Mononuclear cell (primary cell): Measurements from ENCODE around the gene STAC2. TPM values are rescaled to one million over a fixed set of nuclear protein-coding genes. Genes with fewer than 3 reads are reported as not detected.
"Not testable (repeated sequence)": the region's sequence is repeated elsewhere in the genome, so short reads cannot be mapped to it uniquely, and the experiment has no call there.

Experiments
- H3K27me3 ChIP-seq: 2 replicates; pipeline ENCODE4 v1.6.0; 2011; ENCODE audit warnings: low read length, control low read depth; ENCODE audit not compliant: insufficient read depth
- H3K4me1 ChIP-seq: 2 replicates; pipeline ENCODE4 v1.5.1; 2011; ENCODE audit warnings: mild to moderate bottlenecking, low read length, control low read depth; ENCODE audit not compliant: insufficient read depth
- H3K4me3 ChIP-seq: 2 replicates; pipeline ENCODE4 v1.5.1; 2011; ENCODE audit warnings: mild to moderate bottlenecking, low read length, moderate library complexity
- H3K9me3 ChIP-seq: 2 replicates; pipeline ENCODE4 v1.5.1; 2011; ENCODE audit warnings: low read depth, mild to moderate bottlenecking, control low read depth, low read length
- total RNA-seq: library from RNA; depleted of rRNA; stranded (reverse); fragments of >200 nt; gene quantifications from one replicate; pipeline ENCODE4 v1.2.3, GENCODE V29; 2012

Gene STAC2
- total RNA-seq, 1 donor, result not detected

DNA sequence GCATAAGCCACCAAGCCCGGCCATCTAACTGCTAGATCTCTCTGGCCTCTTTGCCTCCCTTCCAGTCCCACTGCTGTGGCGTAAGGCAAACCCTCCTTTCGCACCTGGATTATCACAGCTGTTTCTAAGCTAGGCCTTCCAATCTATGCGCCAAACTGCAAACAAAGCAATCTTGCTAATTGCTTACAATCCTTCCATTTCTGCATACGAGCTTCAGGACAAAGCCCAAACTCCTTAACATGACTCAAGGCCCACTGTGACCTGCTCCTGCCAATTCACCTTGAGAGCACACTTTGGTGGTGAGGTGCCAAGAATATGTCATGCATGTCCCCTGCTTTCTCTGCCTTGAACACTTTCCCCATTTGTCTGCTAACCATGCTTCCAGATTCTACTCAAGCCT lies 53.8 kb downstream of the STAC2 start:
- no peaks in the 10 kb centered on the region for H3K9me3 ChIP-seq
- H3K4me1 ChIP-seq, result peaks cover 39% of the 10 kb centered on the region
- H3K27me3 ChIP-seq, result no peaks in the 10 kb centered on the region
- H3K4me3 ChIP-seq, result no peak overlapping the region

DNA sequence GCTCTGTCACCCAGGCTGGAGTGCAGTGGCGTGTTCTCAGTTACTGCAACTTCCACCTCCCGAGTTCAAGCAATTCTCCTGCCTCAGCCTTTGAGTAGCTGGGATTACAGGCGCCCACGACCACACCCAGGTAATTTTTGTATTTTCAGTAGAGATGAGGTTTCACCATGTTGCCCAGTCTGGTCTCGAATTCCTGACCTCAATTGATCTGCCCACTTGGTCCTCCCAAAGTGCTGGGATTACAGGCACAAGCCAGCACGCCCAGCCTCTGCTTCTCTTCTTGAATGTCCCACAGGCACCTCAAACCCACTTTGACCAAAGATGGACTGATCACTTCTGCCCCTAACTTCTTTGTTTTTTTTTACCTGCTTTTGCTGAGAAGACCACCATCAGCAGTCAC lies 55.2 kb downstream of the STAC2 start:
- H3K4me3 ChIP-seq, result no peak overlapping the region

DNA sequence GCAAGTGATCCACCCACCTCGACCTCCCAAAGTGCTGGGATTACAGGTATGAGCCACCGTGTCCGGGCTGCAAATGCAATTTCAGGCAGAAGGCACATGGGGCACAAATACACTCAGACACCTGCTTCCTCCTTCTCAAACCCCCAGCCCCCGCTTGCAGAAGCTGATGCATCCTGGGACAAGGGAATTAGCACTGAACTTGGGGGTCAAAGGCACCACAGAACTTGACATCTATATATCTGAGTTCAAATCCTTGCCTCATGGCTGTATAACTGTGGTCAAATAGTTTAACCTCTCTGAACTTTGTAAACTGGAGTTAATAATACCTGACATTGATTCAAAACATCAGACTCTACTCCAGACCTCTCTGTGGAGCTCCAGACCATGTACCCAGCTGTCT lies 55.6 kb downstream of the STAC2 start:
- Histone ChIP-seq H3K4me1 (peaks cover 48% of the 10 kb centered on the region), H3K27me3 (no peaks in the 10 kb centered on the region)

More for the DNA sequence above, 55.2 kb downstream of the STAC2 start:
- no peaks in the 10 kb centered on the region for H3K9me3 ChIP-seq
- H3K4me1 ChIP-seq, result peaks cover 48% of the 10 kb centered on the region
- H3K27me3 ChIP-seq, result no peaks in the 10 kb centered on the region

DNA sequence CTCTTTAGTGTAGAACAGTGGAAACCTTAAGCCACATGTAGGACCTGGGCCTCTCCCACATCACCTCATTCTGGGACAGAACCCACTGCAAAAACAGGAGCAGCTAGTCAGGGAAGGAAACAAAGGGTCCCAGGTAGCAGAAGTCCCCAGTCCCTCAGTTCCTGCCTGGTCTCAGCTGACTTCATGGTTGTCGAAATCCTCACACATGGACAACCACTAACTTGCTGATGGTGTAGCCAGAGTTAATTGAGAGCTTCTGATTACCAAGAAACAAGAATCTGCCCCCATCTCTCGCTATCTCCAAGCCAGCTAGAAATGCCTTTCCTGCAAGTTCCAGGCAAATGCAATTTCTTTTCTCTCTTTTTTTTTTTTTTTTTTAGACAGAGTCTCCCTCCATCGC lies 56.2 kb downstream of the STAC2 start:
- no peaks in the 10 kb centered on the region for H3K9me3 ChIP-seq
- H3K4me3 ChIP-seq, result no peak overlapping the region
- peaks cover 52% of the 10 kb centered on the region for H3K4me1 ChIP-seq
- no peaks in the 10 kb centered on the region for H3K27me3 ChIP-seq

More for the DNA sequence above, 55.6 kb downstream of the STAC2 start:
- Histone ChIP-seq H3K4me3 (no peak overlapping the region), H3K9me3 (no peaks in the 10 kb centered on the region)

DNA sequence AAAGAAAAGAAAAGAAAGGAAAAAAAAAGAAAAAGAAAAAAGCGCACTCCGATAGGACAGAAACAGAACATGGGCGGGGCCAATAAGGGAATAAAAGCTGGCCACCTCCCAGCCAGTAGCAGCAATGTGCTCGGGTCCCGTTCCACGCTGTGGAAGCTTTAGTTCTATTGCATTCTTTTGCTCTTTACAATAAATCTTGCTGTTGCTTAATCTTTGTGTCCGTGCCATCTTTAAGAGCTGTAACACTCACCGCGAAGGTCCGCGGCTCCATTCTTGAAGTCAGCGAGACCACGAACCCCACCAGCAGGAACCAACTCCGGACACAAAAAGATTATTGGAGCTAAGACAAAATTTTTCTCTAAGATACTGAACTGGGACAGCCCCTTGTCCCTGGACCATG lies 56.6 kb downstream of the STAC2 start:
- Histone ChIP-seq H3K4me1 (peaks cover 54% of the 10 kb centered on the region), H3K27me3 (no peaks in the 10 kb centered on the region), H3K9me3 (no peaks in the 10 kb centered on the region)

DNA sequence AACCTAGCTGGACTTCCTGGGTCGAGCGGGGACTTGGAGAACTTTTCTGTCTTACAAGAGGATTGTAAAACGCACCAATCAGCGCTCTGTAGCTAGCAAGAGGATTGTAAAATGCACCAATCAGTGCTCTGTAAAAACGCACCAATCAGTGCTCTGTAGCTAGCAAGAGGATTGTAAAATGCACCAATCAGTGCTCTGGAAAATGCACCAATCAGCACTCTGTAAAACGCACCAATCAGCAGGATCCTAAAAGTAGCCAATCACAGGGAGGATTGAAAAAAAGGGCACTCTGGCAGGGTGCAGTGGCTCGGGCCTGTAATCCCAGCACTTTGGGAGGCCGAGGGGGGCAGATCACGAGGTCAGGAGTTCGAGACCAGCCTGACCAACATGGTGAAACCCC lies 57.2 kb downstream of the STAC2 start:
- H3K9me3 ChIP-seq, H3K27me3 ChIP-seq, H3K4me3 ChIP-seq: not testable (repeated sequence)
- H3K4me1 ChIP-seq, result peaks cover 54% of the 10 kb centered on the region

More for the DNA sequence above, 56.6 kb downstream of the STAC2 start:
- H3K4me3 ChIP-seq, result no peak overlapping the region

DNA sequence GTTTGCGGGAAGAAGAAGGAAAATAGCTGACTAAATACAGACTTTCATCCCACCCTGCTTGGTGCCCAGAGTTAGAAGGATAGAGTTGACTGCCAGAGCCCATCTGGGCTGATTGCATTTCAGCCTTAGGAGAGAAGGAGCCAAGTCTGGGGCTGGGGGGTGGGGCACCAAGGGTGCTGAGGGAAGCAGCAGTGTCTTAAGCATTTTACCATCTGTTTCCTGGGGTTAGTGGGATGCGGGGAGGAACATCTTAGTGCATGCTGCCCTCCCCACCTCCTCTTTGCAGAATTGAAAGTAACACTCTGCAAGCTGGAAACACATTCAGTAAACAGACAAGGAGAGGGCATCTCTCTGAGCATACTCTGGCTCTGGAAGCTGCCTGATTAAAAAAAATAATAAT lies 58.3 kb downstream of the STAC2 start:
- Histone ChIP-seq H3K27me3 (no peaks in the 10 kb centered on the region), H3K4me3 (no peak overlapping the region), H3K9me3 (no peaks in the 10 kb centered on the region), H3K4me1 (peaks cover 54% of the 10 kb centered on the region)

DNA sequence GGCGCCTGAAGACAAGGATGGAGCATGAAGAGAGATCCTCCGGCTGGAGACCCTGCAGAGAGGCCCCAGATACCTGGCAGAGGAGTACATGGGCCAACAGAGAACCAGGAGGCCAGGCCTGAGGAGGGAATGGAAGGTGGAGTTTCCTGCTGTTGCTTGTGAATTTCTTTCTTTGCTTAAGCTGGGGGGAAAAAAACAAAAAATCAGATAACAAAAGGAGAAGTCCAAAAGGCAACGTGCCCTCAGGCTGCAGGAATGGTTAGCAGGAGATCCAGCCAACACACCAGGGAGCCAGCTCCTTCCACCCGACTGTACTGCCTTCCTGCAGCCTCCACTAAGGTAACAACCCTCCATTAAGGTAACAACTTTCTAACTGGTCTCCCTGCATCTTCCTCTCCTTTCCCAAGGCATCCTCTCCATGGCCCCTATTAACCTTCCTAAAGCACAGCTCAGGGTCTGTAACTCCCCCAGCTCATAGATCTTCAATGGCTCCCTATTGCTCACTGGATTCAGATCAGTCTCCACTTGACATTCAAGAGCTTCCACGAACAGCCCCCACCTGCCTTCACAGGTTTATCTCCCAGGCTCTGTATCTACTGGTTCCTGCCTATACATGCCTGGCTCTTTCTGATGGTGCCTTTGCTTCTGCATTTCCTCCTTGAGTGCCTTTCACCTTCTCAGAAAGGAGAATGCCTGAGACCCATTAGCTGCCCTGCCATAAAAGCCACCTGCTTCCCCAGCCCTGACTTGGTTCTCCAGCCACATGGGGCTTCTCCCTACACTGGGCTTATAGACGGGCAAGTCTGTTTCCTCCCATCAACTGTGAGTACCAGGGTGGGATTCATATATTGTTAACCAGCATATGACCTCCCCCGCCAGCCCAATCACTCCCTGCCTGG lies 59.1 kb downstream of the STAC2 start:
- Histone ChIP-seq H3K9me3 (no peaks in the 10 kb centered on the region), H3K4me3 (no peak overlapping the region), H3K27me3 (no peaks in the 10 kb centered on the region), H3K4me1 (peaks cover 54% of the 10 kb centered on the region)

DNA sequence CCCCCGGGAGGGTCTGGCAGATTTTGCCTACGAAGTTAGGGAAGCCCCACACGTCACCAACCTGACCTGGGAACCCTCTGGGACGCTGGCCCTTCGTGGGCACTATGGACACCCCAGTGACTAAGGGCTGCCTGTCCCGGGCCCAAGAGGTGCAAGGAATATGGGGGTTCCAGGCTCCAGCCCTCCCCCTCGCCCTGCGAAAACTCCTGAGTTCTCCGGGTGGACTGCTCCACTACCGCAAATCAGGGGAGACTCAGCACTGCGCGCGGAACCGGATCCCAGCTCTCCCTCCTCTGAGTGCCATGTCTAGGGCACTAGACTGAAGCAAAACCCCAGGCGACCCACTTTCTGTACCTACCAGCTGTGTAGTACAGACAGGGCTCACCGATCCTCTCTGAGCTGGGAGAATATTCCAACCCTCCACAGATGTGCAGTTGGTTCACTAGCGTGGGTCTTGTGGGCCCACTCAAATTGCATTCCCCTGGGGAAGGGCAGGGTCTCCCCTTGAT lies 59.9 kb downstream of the STAC2 start, which contains the start of gene ARL5C:
ARL5C (minus strand) TSS at position 321 of the 509 bp plus-strand sequence. CDS start 401 bp downstream, outside the sequence.
- Histone ChIP-seq H3K27me3 (no peaks in the 10 kb centered on the region), H3K4me1 (peaks cover 62% of the 10 kb centered on the region), H3K4me3 (peak within 1 kb of the TSS; percentile 52), H3K9me3 (no peaks in the 10 kb centered on the region)

DNA sequence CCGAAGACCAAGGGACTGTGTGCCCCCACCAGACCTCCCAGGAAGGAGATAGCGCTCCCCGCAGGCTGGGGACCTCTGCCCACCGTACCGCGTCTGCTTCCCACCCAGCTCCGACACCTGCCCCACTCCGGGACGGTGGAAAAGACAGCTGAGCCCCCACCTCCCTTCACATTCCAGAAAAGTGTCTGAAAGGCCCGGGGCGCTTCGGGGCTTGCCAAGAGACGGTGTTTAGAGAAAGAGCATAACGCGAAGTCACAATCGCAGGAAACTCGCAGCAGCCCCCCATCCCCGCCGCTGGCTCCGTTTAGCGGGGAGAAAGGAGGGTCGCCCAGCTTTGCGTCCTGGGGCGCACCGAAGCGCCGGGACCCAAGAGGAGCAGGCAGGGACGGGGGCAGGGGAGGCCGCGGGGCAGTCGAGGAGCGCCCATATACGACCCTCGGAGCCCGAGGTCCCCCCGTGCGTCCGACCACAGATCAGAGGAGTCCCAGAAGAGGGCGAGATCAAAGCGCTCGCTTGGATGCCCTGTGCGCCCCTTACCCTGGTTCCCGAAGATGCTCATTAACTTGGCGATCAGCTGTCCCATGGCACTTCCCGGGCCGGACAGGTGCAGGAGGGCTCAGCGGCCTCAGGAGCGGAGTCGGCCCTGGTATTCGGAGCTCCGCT lies 60.4 kb downstream of the STAC2 start:
- peaks cover 65% of the 10 kb centered on the region for H3K4me1 ChIP-seq
- H3K9me3 ChIP-seq, result no peaks in the 10 kb centered on the region
- H3K27me3 ChIP-seq, result no peaks in the 10 kb centered on the region
- peak overlapping the region; percentile 52 for H3K4me3 ChIP-seq

DNA sequence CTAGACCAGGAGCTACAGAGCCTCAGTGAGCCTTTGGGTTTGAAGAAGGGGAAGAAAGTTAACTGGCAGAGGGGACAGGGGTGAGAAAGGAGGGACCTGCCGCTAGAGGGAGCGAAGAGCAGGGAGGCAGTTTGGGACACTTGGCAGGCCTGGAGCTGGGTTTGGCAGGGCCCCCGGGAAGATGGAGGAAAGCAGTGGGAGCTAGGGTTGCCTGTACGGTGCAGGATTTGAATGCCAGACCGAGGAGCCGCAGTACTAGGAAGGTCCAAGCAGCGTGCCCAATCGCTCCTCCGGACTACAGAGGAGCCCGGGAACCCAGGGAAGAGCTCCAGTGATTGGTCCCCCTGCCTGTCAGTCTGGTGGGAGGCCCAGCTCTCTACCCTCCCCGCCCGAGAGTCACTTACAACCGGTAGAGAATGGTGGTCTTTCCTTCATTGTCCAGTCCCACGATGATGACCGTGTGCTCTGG lies 61.0 kb downstream of the STAC2 start:
- no peaks in the 10 kb centered on the region for H3K27me3 ChIP-seq
- peaks cover 59% of the 10 kb centered on the region for H3K4me1 ChIP-seq
- H3K4me3 ChIP-seq, result peak overlapping the region; percentile 52
- no peaks in the 10 kb centered on the region for H3K9me3 ChIP-seq

DNA sequence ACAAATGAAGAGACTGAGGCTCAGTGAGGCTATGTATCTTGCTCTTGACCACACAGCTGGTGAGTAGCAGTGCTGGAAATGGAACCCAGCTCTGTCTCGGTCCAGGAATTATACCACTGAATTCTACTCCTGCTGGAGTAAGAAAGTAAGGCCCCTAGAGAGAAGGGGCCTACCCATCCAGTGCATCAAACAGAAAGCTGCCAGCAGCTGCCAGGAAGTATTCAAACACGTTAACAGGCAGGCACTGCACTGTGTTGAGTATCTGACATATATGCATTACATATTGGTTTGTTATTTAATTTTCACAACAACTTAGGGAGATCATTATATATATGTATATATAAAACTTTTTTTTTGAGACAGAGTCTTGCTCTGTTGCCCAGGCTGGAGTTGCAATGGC lies 63.8 kb downstream of the STAC2 start:
- Histone ChIP-seq H3K9me3 (no peaks in the 10 kb centered on the region), H3K4me1 (peaks cover 37% of the 10 kb centered on the region), H3K4me3 (no peak overlapping the region)

More for the DNA sequence above, 63.8 kb downstream of the STAC2 start:
- H3K27me3 ChIP-seq, result no peaks in the 10 kb centered on the region
